Right lobe of liver (tissue), 6 donors: Measurements from ENCODE around the gene AADAT. TPM values are rescaled to one million over a fixed set of nuclear protein-coding genes. Genes with fewer than 3 reads are reported as not detected.

Experiments
- ATAC-seq, 4 donors: fragments of 200-7000 bp; cut with Tn5 transposase; one replicate each; pipeline ENCODE4 v1.9.1; 2020; ENCODE audit warnings: mild to moderate bottlenecking in 4 of 4, moderate library complexity in 4 of 4
- DNase-seq, 3 donors: peaks; one replicate each; pipeline ENCODE4 v3.0.0-alpha.2; 2020
- H3K27ac ChIP-seq, 3 donors: fragments of 200-600 bp; one replicate each; pipeline ENCODE4 v1.8.0; 2022
- H3K27me3 ChIP-seq, 2 donors: fragments of 200-600 bp; one replicate each; pipeline ENCODE4 v1.8.0; 2022
- H3K36me3 ChIP-seq, 4 donors: fragments of 200-600 bp; sonication (generic) in 1 of 4; one replicate each; pipeline versions ENCODE4 v1.5.1 to v1.8.0; 2017 to 2022; ENCODE audit warnings: control low read depth in 1 of 4
- H3K4me1 ChIP-seq, 4 donors: fragments of 200-600 bp; sonication (generic) in 1 of 4; one replicate each; pipeline versions ENCODE4 v1.5.1 to v1.8.0; 2017 to 2022; ENCODE audit warnings: control low read depth in 1 of 4
- H3K4me3 ChIP-seq, 3 donors: fragments of 200-600 bp; one replicate each; pipeline ENCODE4 v1.8.0; 2022
- H3K9me3 ChIP-seq, 4 donors: fragments of 200-600 bp; sonication (generic) in 1 of 4; one replicate each; pipeline versions ENCODE4 v1.5.1 to v1.8.0; 2017 to 2022; ENCODE audit warnings: control low read depth in 1 of 4
- POLR2A ChIP-seq: fragments of 450-650 bp; IDR thresholded peaks from one replicate; pipeline ENCODE4 v1.6.1; 2017; ENCODE audit warnings: antibody characterized with exemption, mild to moderate bottlenecking
- WGBS: methylation state at CpG from one replicate; pipeline ENCODE4 v1.1.6; 2018; ENCODE audit warnings: low coverage, low lambda C conversion rate; ENCODE audit not compliant: insufficient coverage; ENCODE audit errors: missing lambda C conversion rate; 5-methylcytosine and 5-hydroxymethylcytosine counted together
- intact Hi-C, 2 donors: fragments of 100-400 bp; cut with DNase I; formaldehyde crosslinking; loops; one replicate each; pipeline versions ENCODE4 v1.11.2 to v1.14.1; 2022
- total RNA-seq, 6 experiments: library from RNA; depleted of rRNA in 2 of 6; stranded (reverse); fragments of >200 nt in 2 of 6; fragmentation: NEBNext Ultra II Directional in 3 of 6; extraction: Animal tissue kit (Norgen Biotek cat#: 25700) in 3 of 6; gene quantifications; one replicate each; pipeline versions ENCODE4 v1.1.0 to v1.2.4, GENCODE V29; 2016 to 2023
- TF ChIP-seq, protein P1 (sequence below), 4 donors: fragments of 200-600 bp in 3 of 4; fragments of 450-650 bp in 1 of 4; IDR thresholded peaks; one replicate each; pipeline versions ENCODE4 v1.5.1 to v1.8.0; 2016 to 2022; ENCODE audit warnings: antibody characterized with exemption in 4 of 4, mild to moderate bottlenecking in 2 of 4
- donor health status: DM: no; HTN: yes; CAD: no.
- donor health status: DM: no; HTN: no; CAD: no.
- donor health status: DM: no; HTN: no; CAD: no.
- donor health status: DM: no; HTN: yes; CAD: no.
- donor health status: DM: no; HTN: yes; CAD: no.

Gene AADAT
- total RNA-seq, 6 experiments from 2014 or later, result 5.6 to 43.3 (median 19.5) TPM

DNA sequence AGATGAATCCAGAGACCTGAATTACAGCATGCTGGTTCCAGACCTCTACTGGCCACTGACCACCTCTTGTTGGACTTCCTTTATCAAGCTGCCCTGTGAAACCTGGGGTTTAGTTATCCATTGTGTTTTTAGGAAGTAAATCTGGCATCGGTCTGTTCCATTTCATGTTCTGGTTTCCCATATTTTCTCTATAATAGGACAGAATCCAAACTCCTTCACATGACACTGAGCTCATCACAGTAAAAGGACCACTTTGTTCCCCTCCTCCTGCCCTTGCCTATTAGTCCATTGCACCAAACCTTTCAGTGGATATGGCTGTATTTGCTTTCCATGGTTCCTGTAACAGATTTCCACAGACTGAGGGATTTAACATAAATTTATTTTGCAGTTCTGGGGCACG, 67.5 kb downstream of the AADAT start:
- no peak overlapping the region for H3K27ac ChIP-seq
- H3K4me1 ChIP-seq, result peaks cover 0 to 12% (median 0%) of the 10 kb centered on the region in 4 donors
- ATAC-seq (no peak), DNase-seq (no peak)
- 95% methylated on average over 2 of the region's 2 CpGs for WGBS
- no peaks in the 10 kb centered on the region for H3K36me3 ChIP-seq
- no peaks in the 10 kb centered on the region for H3K27me3 ChIP-seq
- no peak overlapping the region for H3K4me3 ChIP-seq
- intact Hi-C loops, result no loop called here
- no peaks in the 10 kb centered on the region for H3K9me3 ChIP-seq
- TF ChIP-seq, protein P1, sequence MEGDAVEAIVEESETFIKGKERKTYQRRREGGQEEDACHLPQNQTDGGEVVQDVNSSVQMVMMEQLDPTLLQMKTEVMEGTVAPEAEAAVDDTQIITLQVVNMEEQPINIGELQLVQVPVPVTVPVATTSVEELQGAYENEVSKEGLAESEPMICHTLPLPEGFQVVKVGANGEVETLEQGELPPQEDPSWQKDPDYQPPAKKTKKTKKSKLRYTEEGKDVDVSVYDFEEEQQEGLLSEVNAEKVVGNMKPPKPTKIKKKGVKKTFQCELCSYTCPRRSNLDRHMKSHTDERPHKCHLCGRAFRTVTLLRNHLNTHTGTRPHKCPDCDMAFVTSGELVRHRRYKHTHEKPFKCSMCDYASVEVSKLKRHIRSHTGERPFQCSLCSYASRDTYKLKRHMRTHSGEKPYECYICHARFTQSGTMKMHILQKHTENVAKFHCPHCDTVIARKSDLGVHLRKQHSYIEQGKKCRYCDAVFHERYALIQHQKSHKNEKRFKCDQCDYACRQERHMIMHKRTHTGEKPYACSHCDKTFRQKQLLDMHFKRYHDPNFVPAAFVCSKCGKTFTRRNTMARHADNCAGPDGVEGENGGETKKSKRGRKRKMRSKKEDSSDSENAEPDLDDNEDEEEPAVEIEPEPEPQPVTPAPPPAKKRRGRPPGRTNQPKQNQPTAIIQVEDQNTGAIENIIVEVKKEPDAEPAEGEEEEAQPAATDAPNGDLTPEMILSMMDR (IDR thresholded peaks at IDR 0.05), result no peak
- TF ChIP-seq POLR2A, result no peak

DNA sequence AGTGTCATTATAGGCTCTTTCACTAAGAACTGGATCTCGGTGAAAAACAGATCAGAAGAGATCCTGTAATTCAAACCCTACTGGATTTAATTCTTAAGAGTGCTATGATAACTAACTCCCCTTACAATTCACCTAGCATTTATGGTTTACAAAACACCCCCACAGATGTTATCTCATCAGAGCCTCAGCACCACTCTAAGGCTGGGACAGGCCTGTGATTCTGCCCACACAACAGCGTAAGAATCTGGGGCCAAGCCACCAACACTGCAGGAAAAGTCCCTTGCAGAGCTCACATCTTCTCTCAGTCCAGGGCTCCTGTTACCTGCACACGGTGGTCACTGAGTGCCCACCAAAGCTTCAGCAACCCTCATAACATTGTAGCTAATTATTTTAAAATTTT, 72.5 kb downstream of the AADAT start:
- intact Hi-C loops, result no loop called here
- TF ChIP-seq, protein P1 (IDR thresholded peaks at IDR 0.05), result no peak
- TF ChIP-seq POLR2A, result no peak
- Histone ChIP-seq H3K4me1 (peaks cover 0 to 2% (median 0%) of the 10 kb centered on the region in 4 donors), H3K9me3 (no peaks in the 10 kb centered on the region), H3K36me3 (no peaks in the 10 kb centered on the region), H3K27ac (no peak overlapping the region), H3K27me3 (no peaks in the 10 kb centered on the region), H3K4me3 (no peak overlapping the region)
- 62% methylated on average over 3 of the region's 3 CpGs for WGBS
- no peak for DNase-seq
- ATAC-seq, result no peak

DNA sequence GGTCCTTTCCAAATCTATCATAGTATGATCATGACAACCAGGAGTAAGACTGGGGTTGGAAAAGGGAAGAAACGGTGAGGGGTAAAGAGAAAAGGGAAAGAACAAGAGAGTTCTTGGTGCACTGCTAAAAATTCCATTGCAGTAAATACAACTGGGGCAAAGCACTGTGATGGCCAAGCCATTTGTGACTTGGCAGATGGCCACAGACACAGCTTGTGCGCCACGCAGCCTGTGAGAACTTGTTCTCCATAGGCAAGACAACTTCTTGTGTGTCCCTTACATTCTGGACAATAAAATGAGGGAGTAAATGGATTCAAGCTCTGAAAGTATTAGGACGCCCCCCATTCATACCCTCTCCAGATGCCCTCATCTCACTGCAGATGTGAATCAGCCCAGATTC, 74.5 kb downstream of the AADAT start:
- H3K27me3 ChIP-seq, result no peaks in the 10 kb centered on the region
- 92% methylated on average over 2 of the region's 4 CpGs for WGBS
- no peak overlapping the region for H3K4me3 ChIP-seq
- TF ChIP-seq, protein P1 (IDR thresholded peaks at IDR 0.05), result no peak
- no peak for TF ChIP-seq POLR2A
- peaks cover 0 to 7% (median 0%) of the 10 kb centered on the region in 4 donors for H3K4me1 ChIP-seq
- H3K36me3 ChIP-seq, result no peaks in the 10 kb centered on the region
- ATAC-seq, result peak in 1 of 4 donors; percentile 21
- no peaks in the 10 kb centered on the region for H3K9me3 ChIP-seq
- intact Hi-C loops, result no loop called here
- DNase-seq, result no peak
- no peak overlapping the region for H3K27ac ChIP-seq

DNA sequence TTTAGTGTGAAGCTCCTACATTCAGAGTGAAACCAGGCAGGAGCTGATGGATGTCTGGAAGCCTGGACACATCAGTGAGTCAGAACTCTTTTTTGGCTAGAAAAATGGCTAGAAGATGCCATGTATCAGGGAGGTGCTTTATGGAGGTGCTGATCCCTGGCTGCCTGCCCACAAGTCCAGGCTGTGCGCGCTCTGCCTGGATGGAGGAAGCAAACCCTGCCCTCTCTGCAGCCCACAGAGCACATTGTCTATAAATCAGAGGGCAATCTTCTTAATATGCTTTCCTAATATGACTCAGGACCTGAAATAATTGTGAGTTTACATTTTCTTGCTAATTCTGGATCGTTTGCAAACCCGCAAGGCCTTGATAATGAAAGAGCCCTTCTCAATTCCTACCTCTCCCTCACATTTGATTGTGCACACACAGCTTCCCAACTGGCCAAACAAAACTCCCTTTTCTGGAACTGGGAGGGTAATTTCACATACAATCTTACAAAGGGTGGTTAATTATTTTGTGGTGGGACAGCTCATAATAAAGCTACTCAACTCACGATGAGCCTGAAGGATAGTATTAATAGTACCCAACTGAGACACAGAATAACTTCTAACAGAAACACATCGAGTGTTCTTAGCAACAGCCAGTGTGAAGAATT, 75.3 kb downstream of the AADAT start:
- peak in 1 of 4 donors; percentile 12 for ATAC-seq
- no peak for DNase-seq

More for the DNA sequence above, 75.3 kb downstream of the AADAT start:
- TF ChIP-seq, protein P1 (IDR thresholded peaks at IDR 0.05), result no peak
- no peak for TF ChIP-seq POLR2A
- intact Hi-C loops, result no loop called here
- peaks cover 0 to 11% (median 3%) of the 10 kb centered on the region in 4 donors for H3K4me1 ChIP-seq
- no peak overlapping the region for H3K27ac ChIP-seq
- WGBS, result 57% methylated on average over 5 of the region's 6 CpGs
- H3K27me3 ChIP-seq, result no peaks in the 10 kb centered on the region
- no peaks in the 10 kb centered on the region for H3K9me3 ChIP-seq
- no peaks in the 10 kb centered on the region for H3K36me3 ChIP-seq
- H3K4me3 ChIP-seq, result no peak overlapping the region
